Right lung (tissue), 10 donors: ENCODE measurements around the gene COX4I1. TPM values are rescaled to one million over a fixed set of nuclear protein-coding genes. Genes with fewer than 3 reads are reported as not detected.

Experiments used
- DNase-seq, 2 donors: peaks; one replicate each; pipeline ENCODE4 v3.0.0-alpha.2; 2013
- long read RNA-seq, 8 donors: transcript quantifications; one replicate each; lab custom pipeline, GENCODE V29; 2026
- polyA plus RNA-seq, 5 donors: library from polyadenylated mRNA; unstranded; fragments of 120-200 nt; gene quantifications; one replicate each; pipeline versions ENCODE4 v1.2.1 to v1.2.3, GENCODE V29; 2013; ENCODE audit warnings: inconsistent platforms in 1 of 5, low replicate concordance in 1 of 5; ENCODE audit not compliant: insufficient read length in 5 of 5, insufficient read depth in 1 of 5

The COX4I1 gene
- polyA plus RNA-seq, result 100 to 1,000 TPM; 275 to 371 (median 285) TPM
- long read RNA-seq, donor 1, transcript COX4I1-217 (1 exons, 3,946 nt), result minor isoform, 51 of 566 reads
- long read RNA-seq, donor 1, transcript COX4I1-201 (5 exons, 708 nt), result major isoform, 394 of 566 reads
- long read RNA-seq, donor 1, transcript COX4I1-215 (3 exons, 2,271 nt), result minor isoform, 13 of 566 reads
- long read RNA-seq, donor 1, partial matches to known transcripts, result 95 of 566 reads
- long read RNA-seq, donor 1, other reads (novel, unspliced or antisense), result 6 of 566 reads
- long read RNA-seq, donor 2, transcript COX4I1-217 (1 exons, 3,946 nt), result minor isoform, 16 of 267 reads
- long read RNA-seq, donor 2, transcript COX4I1-201 (5 exons, 708 nt), result major isoform, 219 of 267 reads
- long read RNA-seq, donor 2, partial matches to known transcripts, result 26 of 267 reads
- long read RNA-seq, donor 2, other reads (novel, unspliced or antisense), result 0 of 267 reads
- long read RNA-seq, donor 3, transcript COX4I1-217 (1 exons, 3,946 nt), result minor isoform, 46 of 435 reads
- long read RNA-seq, donor 3, transcript COX4I1-215 (3 exons, 2,271 nt), result minor isoform, 9 of 435 reads
- long read RNA-seq, donor 3, transcript COX4I1-201 (5 exons, 708 nt), result major isoform, 280 of 435 reads
- long read RNA-seq, donor 3, partial matches to known transcripts, result 90 of 435 reads
- long read RNA-seq, donor 3, other reads (novel, unspliced or antisense), result 7 of 435 reads
- long read RNA-seq, donor 4, transcript COX4I1-201 (5 exons, 708 nt), result major isoform, 178 of 260 reads
- long read RNA-seq, donor 4, transcript COX4I1-215 (3 exons, 2,271 nt), result minor isoform, 7 of 260 reads
- long read RNA-seq, donor 4, transcript COX4I1-217 (1 exons, 3,946 nt), result minor isoform, 22 of 260 reads
- long read RNA-seq, donor 4, partial matches to known transcripts, result 47 of 260 reads
- long read RNA-seq, donor 4, other reads (novel, unspliced or antisense), result 0 of 260 reads
- long read RNA-seq, donor 5, transcript COX4I1-215 (3 exons, 2,271 nt), result minor isoform, 7 of 553 reads
- long read RNA-seq, donor 5, transcript COX4I1-201 (5 exons, 708 nt), result major isoform, 422 of 553 reads
- long read RNA-seq, donor 5, transcript COX4I1-217 (1 exons, 3,946 nt), result minor isoform, 24 of 553 reads
- long read RNA-seq, donor 5, partial matches to known transcripts, result 85 of 553 reads
- long read RNA-seq, donor 5, other reads (novel, unspliced or antisense), result 5 of 553 reads
- long read RNA-seq, donor 6, transcript COX4I1-215 (3 exons, 2,271 nt), result minor isoform, 8 of 446 reads
- long read RNA-seq, donor 6, transcript COX4I1-217 (1 exons, 3,946 nt), result minor isoform, 20 of 446 reads
- long read RNA-seq, donor 6, transcript COX4I1-201 (5 exons, 708 nt), result major isoform, 329 of 446 reads
- long read RNA-seq, donor 6, partial matches to known transcripts, result 68 of 446 reads
- long read RNA-seq, donor 6, other reads (novel, unspliced or antisense), result 14 of 446 reads
- long read RNA-seq, donor 7, transcript COX4I1-201 (5 exons, 708 nt), result major isoform, 229 of 272 reads
- long read RNA-seq, donor 7, transcript COX4I1-217 (1 exons, 3,946 nt), result minor isoform, 10 of 272 reads
- long read RNA-seq, donor 7, partial matches to known transcripts, result 29 of 272 reads
- long read RNA-seq, donor 7, other reads (novel, unspliced or antisense), result 0 of 272 reads
- long read RNA-seq, donor 8, transcript COX4I1-201 (5 exons, 708 nt), result major isoform, 142 of 184 reads
- long read RNA-seq, donor 8, transcript COX4I1-217 (1 exons, 3,946 nt), result minor isoform, 10 of 184 reads
- long read RNA-seq, donor 8, partial matches to known transcripts, result 26 of 184 reads
- long read RNA-seq, donor 8, other reads (novel, unspliced or antisense), result 0 of 184 reads

DNA sequence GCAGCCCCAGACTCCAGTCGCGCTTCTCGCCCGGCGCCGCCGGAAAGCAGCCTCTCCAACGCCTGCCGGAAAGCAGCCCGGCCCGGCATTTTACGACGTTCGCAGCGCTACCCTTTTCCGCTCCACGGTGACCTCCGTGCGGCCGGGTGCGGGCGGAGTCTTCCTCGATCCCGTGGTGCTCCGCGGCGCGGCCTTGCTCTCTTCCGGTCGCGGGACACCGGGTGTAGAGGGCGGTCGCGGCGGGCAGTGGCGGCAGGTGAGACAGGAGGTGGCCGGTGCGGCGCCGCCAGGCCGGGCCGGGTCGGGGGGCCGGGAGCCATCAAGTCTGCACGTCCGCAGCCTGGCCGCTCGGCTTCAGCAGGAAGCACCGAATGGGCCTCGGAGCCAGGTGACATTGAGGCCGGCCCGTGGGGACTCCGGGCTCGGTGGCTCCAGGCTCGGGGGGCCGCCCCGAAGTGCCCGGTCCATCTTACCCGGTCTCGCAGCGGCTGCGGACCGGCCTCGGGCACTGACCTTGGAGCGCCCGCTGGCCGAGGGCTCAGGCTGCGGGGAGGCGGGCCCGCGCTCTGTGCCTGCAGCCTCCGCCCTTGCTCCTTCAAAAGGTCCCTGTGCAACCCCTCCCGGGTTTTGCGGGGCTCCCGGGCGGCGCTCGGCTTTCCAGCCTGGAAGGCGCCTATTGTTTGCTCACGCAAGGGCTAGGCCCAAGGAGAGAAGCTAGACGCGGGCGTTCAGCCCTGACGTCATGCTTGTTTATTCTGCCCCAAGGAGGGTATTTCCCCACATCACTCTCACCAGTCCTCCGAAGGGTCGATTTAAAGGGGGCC lies at the start of gene COX4I1, which contains the start of gene EMC8:
Gene COX4I1, plus strand, starts transcription at position 199 of the 824 bp plus-strand sequence. CDS start 1,511 bp downstream, outside the sequence.
Gene EMC8, minus strand, starts transcription at position 48 of the 824 bp plus-strand sequence. CDS start 249 bp downstream, outside the sequence.
- peak; percentile 90 to 92 for DNase-seq

DNA sequence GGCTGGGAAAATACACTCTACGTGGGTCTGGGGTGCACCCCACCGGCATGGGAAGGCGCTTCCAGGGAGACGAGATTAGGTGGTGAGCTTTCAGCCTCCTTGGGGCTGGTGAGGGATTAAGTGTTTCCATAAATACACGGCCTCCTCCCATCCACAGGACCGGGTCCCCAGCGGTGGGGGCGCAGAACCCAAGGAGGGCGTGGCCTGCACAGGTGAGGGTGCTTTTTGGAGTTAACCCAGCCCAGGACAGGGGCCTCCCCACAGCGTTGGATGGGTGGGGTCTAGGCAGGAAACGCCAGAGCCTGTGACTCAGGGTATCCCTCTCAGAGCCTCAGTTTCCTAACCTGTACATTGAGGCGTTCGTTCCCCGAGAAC lies 49.7 kb upstream of the COX4I1 start:
- no peak for DNase-seq

DNA sequence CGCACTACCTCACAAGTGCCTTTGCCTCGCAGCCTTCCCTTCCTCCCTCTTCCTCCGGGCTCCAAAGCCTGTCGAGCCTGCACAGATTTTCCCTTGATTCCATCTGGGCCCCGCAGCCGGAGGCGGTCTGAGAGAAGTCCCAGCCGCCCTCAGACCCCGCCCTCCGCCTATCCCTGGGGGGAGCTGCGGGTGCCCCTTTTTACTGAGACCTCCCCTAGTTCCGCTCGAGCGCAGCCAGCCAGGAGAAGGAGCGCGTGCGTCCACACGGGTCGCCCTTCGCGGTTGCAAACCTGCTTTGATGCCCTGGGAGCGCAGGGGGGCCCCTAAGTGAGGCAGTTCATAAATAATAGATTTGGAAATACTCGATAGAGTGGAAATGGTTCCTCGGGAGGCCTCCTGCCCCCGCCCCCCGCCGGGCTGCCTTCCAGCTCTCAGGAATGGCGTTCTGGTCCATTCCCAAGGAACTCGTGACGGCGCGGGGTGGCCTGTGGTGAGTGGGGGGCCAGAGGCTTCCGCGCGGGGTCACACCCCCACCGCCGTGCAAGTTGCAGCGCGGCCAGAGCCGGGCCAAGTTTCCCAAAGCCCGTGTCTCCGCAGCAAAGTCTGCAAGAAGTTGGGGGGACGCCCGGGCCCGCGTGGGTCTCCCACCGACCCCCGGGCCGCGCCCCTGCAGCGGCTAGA lies 49.2 kb upstream of the COX4I1 start:
- DNase-seq, result peak; percentile 82 to 84

DNA sequence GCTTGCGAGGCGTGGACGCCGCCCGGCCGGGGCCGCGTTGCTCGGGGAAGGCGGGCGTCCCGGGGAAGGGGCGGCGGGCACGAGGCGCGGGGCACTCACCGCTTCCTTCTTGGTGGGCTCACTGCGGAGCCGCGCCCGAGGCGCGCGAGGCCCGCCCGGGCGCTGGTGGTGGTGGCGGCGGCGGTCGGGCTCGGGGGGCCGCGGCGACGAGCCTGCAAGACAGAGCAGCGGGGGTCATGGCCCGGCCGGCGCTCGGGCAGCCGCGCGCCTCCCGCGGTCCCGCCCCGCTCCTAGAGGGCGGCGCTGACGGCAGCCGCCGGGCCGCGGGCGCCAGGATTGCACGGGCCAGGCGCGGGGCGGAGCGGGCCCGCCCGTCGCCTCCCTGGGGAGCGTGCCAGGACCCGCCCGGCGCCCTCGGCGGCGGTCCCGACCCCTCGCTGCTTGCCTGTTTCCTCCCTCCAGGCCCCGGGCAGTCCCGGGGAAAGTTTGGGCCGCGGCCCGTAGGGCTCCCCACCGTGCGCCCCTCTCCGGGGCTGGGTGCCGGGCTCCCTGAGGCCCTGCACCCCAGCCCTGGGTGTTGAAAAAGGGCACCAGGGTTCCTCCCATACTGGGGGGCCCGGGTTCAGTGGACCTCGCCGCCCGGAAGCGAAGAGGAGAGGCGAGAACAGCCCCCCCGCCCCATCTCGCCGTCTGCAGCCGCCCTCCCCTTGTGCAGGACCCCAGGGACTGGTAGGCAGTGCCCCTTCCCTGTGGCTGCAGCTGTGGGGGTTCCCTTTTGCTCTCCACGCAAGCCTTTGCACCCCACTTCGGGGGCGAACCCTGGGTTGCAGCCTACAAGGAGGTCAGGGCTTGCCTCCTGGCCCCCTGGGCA lies 48.4 kb upstream of the COX4I1 start, which contains the start of gene C16orf74:
Gene C16orf74, minus strand, starts transcription at position 270 of the 871 bp plus-strand sequence. CDS start 15,879 bp downstream, outside the sequence.
- peak; percentile 58 to 70 for DNase-seq

DNA sequence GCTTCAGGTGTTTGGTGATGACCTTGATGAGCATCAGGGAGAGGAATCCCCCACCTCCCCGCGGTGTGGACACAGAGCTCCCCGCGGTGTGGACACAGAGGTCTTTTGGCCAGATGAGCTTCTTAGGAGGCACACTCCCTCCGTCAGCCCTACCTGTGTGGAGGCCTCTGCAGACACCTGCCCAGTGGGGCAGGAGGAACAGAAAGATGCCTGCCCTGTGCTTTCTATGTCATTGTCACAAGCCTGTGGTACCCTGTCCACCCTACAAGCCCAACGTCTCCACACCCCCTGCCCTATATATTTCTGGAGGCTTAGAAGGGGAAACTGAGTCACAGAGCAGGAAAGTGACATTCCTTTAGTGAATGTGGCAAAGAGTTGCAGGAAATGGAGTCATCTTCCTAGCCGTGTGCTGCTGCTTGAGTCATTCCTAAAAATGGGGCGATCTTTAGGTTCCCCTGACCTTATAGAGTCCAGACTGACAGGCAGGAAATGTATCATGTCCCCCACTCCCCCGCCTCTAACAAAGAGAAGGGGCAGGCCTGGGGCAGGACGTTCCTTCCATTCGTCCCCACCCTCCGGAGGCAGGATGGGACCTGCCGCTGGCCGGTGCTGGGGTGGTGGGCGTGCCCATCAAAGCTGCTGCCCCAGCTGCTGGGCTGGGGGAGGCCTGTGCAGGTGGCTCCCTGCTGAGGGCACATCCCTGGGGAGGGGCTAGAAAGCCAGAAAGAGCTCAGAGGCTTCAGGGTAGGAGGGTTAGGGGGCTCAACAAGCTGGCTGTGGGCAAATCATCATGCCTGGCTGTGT lies 47.6 kb upstream of the COX4I1 start:
- DNase-seq, result no peak

DNA sequence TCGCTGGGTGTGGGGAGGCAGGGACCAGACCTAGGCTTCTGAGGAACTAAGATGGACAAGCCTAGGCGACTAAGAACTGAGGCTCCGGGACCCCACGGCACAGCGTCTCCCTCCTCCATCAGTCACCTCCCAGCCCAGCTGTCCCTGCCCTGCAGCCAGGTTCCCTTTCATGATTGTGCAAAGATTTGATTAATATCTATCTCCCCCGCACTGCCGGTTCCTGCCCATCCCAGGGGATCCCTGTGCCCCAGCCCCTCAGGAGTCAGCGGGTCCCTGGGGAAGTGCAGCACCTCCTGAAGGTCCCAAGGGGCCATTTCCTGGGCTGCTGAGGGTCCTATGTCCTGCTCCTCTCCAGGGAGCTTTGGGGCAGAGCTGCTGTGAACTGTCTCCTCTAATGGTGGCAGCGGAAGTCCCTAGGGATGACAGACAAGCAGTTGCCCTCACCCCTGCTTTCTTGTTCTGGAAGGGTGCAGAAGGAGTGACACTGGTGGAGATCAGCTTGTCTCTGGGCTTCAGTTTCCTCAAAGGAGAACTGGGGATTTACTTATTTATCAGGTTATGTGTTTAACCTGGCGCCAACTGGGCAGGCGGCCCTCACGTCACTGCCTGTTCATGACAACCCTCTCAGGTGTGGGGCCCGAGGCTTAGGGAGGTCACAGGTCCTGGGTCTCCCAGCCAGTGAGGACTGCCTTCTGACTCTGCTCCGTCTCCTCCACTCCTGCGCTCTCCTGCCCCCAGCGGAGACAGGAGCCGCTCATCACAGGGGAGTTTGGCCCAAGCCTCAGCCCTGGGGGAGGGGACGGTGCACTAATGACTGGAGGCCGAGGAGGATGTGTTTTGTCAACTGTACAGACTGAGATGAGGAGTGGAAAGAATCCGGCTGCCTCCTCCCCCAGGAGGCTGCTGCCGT lies 46.7 kb upstream of the COX4I1 start:
- peak in 1 of 2 donors; percentile 46 for DNase-seq

DNA sequence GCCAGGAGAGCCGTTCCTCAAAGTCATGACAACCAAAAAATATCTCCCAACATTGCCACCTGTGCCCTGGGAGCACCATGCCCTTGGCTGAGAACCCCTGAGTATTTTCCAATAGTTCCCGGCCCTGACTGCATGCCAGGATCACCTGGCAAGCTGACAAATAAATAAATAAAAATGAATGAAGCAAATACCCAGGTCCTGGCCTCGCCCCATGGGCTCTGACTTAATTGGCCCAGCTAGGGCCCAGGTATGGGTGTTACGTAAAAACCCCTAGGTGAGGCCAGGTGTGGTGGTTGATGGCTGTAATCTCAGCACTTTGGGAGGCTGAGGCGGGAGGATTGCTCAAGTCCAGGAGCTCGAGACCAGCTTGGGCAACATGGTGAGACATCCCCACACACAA lies 45.9 kb upstream of the COX4I1 start:
- no peak for DNase-seq

DNA sequence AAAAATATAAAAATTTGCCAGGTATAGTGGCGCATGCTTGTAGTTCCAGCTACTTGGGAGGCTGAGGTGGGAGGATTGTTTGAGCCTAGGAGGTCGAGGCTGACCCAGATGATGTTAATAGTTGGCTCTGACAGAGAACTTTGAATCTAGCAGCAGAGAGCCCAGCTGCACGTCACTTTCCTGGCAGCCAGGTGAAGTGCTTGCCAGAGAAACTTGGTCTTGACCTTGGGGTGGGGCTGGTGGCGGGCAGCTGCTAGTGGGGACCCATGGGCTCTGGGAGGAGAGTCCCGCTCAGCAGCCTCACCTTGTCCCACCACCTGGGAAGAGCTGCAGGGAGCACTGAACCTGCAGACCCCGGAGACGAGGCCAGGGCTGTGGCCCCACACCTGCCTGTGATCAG lies 45.5 kb upstream of the COX4I1 start:
- no peak for DNase-seq

DNA sequence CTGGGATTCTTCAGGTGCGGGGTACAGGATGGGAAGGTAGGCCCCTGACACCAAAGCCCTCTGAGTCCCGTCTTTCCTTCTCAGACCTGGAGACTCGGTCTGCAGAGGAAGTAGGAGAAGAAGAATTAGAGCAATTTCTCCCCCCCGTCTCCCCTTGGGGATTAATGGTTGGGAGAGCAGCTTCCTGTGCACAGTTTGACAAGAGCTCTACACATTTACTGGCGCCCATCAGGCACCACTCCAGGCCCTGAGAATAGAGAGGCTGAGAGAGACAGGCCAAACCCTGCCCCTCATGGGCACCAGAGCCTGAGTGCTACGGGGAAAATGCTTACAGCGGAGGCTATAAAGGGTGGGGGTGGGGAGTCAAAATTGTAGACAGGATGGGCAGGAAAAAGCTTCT lies 45.1 kb upstream of the COX4I1 start:
- no peak for DNase-seq

DNA sequence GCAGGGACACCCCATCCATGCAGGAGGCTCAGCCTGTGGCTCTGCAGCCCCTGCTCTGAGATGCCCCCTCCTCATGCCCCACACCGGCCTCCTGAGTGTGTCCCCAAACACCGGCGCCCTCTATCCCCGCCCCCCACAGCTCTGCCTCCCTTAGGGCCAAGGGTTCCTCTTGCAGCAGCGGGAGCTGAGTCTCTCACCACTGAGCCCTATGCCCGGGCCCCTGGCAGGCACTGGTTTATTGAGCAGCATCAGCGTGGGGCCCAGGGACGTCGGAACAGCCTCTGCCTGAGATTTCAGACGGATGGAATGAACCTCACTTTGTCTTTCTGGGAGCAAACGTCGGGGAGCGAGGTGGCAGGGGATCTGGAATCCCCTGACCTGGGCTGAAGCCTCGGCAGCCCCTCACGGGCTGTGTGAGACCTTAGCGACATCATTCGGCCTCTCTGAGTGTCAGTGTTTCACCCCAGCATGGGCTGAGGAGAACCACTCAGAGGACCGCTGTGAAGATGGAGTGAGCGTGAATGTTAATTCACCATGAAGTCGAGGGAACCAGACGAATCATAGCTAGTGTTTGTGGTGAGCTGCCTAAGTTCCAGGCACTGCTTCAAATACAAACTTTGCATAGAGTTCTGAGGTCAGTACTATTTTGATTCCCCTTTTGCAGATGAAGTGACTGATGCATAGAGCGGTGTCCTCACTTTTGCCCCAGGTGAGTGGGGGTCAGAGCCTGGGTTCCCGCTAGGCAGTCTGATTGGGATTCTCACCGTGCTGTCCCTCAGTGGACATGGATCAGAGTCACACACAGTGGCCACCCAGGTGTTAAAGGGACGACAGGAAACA lies 43.3 kb upstream of the COX4I1 start:
- DNase-seq, result no peak

DNA sequence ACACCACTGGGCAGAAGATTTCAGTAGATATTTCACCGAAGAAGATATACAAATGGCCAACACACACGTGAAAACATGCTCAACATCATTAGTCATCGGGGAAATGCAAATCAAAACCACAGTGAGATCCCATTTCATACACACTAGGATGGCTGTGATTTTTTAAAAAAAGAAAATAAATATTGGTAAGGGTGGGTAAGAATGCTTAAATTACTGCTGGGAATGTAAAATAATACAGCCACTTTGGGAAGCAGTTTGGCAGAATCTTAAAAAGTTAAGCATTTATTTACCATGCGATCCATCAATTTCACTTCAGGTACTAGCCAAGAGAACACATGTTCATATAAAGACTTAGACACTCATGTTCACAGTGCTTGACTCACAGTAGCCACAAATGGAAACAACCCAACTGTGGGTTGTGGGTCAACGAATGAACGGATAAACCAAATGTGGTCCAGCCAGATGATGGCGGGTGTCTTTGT lies 42.1 kb upstream of the COX4I1 start:
- DNase-seq, result no peak

DNA sequence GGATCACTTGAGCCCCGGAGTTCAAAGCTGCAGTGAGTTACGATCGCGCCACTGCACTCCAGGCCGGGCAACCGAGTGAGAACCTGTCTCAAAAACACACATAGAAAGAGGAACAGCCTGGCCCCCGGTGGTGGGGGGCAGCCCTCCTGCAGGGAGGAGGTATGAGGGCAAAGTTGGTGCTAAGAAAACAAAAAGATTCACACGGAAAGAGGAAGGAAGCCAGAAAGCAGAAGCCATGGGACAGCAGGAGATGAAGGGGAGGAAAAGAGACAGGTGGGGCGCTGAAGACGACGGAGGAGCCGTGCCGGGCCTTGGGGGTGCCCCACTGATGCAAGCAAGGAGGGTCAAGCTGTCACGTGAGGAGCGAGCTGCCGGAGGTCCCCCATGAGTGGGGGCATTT lies 40.4 kb upstream of the COX4I1 start:
- no peak for DNase-seq

DNA sequence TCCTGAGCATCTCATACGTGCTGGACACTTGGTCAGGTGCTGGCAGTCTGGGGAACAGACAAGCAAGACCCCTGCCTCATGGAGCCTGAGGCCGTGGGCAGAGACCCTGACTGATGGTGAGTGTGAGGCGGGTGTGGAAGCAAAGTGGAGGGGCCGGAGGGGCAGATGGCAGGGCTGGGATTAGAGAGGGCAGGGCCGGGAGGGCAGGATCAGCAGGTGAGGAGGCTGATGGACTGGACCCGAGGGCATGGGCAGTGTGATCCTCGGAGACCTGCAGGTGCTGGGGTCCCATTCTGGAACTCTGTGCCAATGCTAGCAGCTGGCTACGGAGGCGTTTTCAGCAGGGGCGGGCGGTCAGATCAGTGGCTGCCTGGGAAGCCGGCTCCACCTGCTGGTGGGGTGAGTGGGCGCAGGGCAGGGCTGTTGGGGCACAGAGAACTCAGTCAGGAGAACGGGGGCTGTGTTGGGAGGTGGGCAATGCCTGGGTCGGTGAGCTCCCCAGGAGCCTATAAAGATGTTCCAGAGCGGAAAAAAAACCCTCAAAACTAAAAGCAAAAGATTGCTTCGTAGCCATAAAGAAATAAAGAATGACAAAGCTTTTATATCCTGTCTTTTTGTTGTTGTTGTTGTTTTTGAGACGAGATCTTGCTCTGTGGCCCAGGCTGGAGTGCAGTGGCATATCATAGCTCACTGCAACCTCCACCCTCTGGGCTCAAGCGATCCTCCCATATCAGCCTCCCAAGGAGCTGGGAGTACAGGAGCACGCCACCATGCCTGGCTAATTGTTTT lies 39.7 kb upstream of the COX4I1 start:
- no peak for DNase-seq

DNA sequence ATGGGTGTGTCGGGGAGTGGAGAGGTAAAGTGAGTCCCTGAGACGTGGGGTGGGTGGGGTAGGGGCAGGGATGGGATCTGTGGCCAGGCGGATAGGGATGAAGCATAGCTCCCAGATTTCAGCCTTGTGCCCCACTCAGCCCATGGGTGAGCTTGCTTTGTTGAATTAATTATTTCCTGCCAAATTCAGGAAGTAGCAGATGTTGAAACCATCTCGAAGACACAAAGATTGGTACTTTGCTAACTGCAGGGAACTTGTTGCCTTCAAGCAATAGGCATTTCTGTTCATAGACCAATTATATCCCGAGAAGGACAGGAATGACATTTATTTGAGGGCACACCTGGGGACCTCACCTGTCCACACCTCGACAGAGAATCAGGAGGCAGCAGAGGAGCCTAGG lies 37.6 kb upstream of the COX4I1 start:
- no peak for DNase-seq
